Stimulated activated CD4-positive, alpha-beta T cell treated with anti-CD3 and anti-CD28 coated beads, TNF-alpha, amount 100 ng/mL, for 4 hours (primary cell): ENCODE data around the gene INO80B.
"Not testable (repeated sequence)": the region's sequence is repeated elsewhere in the genome, so short reads cannot be mapped to it uniquely, and the experiment has no call there.

Experiments used
- DNase-seq, 3 experiments: peaks; one replicate each; pipeline ENCODE4 v3.0.0-alpha.2; 2020; ENCODE audit warnings: low read depth in 3 of 3

Gene INO80B

DNA sequence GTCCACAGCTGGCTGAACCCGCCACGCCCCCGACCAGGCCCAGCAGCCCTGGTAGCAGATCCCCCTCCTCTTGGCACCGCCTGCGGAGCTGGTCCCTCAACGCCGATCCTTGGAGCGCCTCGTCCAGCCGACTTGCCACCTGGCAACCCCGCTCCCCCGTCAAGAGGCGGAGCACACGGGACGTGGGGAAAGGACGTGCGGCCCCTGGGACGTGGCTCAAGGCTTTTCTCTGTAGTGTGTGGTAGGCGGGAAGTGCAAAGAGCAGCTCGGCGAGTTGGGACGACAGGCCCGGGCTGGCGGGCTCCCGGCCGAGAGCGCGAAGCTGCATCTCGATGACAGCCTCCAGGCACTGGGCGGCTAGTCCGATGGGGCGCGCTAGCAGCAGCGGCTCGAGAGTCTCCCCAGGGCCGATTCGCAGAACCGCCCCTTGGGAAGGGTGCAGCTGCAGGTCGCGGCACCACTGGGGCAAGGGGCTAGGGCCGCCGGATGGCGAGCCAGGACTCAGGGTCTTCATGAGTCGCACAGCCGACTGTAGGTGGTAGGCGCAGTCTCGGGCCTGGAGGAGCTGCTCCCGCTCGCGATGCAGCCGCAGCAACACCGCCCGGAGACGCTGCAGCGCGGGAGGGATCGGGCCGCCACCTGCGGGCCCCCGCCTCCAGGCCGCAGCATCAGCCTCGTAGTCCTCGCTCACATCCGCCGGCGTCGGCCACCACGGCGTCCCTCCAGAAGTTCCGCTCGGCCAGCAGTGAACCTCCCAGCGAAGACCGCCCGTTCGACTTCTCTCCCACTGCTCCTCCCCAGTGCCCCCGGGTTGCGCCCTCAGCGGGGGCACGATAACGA is 27.3 kb downstream of the INO80B start:
- DNase-seq = peak in 1 of 3 experiments; percentile 50

DNA sequence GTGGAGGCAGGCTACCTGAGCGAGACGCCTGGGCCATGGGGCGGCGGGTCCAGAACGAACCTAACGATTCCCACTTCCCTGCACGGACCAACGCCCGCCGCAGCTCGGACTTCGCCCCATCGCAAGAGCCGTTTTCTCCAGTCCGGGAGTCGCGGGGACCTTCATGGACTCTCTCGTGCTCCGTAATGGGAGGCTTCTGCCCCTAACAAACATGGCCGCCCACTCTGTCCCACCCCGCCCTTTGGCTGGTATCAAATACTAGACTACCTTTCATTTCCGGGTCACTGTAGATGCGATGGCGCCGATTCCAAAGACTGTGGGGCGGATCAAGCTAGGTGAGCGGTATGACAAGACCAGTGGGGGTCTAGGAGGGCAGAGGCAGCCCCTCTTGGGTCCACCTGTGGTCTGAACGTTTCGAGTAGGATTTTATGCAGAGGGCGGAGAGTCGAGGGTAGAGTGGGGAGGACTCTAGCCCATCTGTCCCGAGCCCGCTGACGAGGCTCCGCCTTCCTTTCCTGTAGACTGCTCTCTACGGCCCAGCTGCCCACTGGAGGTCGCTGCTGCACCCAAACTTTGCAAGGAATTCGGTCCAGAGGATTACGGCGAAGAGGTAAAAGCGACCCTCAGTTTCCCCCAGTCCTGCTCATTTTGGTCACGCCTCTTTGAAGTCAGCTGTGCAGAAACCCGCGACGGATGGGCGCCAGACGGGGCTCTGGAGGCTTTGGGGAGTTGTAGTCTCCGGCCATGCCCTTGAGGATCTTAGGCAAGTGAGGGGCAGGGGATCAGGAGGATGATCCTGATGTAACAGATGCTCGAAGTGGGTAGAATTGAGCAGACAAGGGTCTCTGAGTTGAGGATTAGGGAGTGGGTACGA is 28.2 kb downstream of the INO80B start, which contains the start of the genes CCDC142 and TTC31:
CCDC142 (minus strand) TSS at position 198 of the 874 bp plus-strand sequence; CDS start at position 37, 161 bp downstream.
TTC31 (plus strand) TSS at position 281 of the 874 bp plus-strand sequence; CDS start at position 296, 15 bp downstream.
- peak; percentile 84 to 89 (median 86) for DNase-seq

DNA sequence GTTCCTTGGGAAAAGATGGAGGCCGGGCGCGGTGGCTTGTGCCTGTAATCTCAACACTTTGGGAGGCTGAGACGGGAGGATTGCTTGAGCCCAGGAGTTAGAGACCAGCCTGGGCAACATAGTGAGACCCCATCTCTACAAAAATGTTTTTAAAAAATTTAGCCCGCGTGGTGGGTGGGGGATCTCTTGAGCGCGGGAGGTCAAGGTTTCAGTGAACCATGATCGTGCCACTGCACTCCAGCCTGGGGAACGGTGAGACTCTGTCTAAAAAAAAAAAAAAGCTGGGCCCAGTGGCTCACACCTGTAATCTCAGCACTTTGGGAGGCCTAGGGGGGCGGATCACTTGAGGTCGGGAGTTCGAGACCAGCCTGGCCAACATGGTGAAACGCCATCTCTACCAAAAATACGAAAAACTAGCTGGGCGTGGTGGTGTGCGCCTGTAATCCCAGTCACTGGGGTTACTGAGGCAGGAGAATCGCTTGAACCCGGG is 28.8 kb downstream of the INO80B start:
- DNase-seq = not testable (repeated sequence)

DNA sequence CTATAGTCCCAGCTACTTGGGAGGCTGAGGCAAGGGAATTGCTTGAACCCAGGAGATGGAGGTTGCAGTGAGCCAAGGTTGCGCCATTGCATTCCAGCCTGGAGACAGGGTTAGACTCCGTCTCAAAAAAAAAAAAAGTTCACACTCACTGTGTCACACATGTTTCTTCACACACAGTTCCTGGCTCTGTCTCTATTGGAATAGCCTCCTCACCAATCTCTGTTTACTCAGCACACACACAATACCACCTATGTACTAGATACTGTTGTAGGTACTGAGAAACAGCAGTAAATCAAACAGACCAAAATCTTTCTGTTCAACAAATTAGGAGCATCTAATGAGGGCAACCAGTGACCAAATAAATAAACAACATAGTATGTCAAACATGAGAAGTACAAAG is 31.3 kb downstream of the INO80B start:
- no peak for DNase-seq

DNA sequence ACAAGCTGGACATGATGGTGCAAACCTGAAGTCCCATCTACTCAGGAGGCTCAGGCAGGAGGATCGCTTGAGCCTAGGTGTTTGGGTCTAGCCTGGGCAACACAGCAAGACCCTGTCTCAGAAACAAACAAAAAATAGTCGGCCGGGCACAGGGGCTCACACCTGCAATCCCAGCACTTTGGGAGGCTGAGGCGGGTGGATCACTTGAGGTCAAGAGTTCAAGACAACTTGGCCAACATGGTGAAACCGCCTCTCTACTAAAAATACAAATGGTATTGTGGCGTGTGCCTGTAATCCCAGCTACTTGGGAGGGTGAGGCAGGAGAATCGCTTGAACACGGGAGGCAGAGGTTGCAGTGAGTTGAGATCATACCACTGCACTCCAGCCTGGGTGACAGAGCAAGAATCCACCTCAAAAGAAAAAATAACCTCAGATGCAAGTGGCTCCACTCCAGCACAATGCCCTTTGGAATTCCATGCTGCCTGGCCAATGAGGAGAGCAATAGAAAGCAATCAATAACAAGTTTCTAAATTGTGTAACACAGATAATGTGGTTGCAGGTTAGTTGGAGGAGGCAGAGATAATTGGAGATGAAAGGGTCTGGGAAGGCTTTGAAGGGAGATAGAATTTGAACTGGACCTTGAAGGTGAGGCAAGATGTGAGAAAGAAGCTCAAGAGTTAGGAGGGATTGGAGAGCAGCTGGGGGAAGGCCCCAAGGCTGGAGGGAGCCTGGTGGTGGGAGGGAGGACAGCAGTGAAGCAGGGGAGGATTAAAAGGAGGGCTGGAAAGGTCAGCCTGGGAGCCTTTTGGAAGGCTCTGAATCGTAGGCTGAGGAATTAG is 34.0 kb downstream of the INO80B start:
- no peak for DNase-seq

DNA sequence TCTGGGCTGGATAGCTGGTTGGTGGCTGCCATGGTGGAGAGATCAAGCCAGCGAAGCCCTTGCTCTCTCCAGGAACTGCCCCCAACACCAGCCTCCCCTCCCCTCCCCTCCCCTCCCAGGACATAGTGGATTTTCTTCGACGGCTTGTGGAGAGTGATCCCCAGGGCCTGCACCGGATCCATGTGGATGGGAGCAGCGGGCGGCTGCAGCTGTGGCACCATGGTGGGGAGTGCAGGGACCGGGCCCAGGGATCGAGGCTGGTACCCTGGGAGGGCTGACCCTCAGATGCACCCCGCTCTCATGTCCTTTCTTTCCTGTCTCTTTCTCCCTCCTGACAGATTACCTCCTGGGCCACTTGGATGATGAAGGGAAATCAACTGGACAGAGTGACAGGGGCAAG is 35.0 kb downstream of the INO80B start:
- DNase-seq = no peak

DNA sequence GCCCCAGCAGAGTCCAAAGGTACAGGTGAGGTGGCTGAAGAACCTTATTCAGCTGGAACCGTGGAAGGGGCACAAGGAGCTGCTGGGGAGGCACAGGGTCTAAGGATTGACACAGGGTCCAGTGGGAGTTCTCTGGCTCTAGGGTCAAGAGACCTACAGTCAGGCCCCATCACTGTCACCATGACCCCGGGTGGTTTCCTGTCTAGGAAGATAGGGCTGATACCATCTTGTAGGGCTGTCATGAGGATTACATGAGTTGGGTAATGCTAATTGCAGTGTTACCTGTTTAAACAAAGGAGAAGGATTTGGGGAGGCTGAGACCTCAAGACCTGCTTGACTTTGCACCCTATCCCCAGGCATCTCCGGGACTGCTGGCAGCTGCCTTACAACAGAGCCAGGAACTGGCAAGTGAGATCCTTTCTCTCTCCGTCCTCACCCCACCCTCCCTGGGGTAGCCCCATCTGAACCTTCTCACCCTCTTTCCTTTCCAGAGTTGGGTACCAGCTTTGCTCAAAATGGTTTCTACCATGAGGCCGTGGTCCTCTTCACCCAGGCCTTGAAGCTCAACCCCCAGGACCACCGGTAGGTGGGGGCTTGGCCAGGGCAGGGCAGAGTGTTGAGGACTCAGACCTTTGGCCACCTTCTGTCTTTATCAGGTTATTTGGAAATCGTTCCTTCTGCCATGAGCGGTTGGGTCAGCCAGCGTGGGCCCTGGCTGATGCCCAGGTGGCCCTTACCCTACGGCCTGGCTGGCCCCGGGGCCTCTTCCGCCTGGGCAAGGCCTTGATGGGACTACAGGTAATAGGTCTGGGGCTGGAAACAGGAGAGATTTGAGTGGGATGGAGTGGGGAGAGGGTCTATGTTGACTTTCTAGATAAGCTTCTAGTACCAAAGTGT is 37.0 kb downstream of the INO80B start:
- no peak for DNase-seq

DNA sequence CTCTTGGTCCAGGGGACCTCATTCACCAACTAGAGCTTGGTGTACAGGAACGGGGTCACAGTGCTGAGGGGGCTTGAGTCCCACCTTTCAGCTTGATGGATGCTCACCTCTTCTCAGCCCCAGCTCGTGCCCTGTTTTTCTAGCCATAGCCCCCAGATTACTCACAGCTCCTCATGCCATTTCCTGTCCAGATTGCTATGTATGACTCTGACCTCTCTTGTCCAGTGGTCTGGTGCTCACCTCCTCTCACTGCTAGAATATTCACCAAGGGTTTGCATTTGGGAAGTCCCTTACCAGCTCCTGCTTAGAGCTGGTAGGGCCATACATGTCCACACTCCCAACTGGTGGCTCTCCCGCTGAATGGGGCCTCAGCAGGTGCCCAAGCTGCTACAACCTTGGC is 38.7 kb downstream of the INO80B start:
- no peak for DNase-seq

DNA sequence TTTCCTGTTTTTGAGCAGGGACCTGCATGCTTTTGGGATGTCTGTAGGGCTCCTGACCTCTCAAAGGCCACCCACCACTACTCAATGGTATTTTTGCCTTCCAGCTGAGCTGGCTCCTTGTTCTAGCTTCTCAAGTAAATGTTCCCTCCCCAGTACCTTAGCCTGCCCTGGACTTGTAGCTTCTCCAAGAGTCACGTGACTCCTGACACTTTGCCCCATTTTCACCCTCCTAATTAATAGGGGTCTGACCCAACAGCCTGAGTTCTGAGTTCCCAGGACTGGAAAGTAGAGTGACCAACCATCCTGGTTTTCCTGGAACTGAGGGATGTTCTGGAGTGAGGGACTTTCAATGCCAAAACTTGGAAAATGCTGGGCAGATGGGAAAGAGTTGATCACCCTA is 40.6 kb downstream of the INO80B start:
- no peak for DNase-seq

DNA sequence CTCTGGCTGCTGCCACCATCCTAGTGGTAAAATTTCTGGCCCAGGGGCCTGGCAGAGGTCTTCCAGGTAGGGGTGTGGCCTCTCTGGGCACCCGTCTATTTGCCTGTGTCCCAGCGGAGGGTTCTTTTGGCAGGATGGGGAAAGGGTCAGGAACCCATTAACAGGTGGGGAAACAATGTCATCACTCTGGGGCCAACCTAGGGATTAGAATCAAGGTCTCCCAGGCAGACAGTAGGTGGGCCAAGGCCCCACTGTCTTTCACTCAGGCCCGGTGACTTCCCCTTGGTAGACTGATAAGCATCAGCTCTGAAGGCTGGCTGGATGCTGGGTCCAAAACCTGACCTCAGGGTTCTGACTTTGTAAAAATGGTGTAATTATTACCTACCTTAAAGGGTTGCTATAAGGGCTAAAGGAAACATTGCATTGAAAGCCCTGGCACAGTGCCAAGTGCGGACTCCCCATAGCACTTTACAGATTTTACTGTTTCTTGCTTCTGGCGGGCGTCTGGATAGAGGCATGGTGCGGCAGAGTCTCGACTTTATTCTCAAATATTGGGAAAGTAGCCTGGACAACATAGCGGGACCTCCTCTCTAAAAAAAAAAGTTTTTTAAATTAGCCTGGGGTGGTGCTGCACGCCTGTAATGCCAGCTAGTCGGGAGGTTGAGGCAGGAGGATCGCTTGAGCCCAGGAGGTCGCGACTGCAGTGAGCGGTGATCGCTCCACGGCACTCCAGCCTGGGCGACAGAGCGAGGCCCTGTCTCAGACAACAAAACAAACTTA is 42.3 kb downstream of the INO80B start:
- DNase-seq = no peak

DNA sequence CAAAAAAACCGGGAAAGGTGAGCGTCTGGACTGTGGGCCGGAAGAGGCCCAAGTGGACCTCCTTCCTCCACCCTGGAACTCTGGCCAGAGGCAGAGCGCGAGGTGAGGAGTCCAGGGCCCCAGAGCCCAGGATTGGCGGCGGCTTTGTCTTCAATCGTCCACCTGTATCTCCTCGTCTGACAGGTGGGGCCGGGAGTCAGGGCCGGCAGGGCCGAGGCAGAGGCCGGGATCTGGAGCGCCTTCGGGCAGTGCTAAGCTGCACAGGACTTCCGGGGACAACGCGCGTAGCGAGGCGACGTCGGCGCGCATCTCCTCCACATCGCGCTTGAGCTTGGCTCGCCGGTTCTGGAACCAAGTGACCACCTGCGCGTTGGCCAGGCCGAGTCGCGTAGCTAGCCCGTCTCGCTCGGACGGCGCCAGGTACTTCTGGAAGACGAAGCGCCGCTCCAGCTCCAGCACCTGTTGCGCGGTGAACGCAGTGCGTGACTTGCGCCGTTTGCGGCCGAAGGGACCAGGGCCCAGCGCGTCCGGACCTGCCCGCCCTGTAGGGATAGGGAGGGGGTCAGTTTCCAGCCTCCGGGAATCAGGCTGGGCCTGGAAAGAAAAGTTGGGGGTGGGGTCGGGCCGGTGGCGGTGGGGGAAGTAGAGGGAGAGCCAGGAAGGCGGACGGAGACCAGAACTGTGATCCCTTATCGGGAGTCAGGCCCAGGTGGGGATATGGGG is 43.1 kb downstream of the INO80B start:
- DNase-seq = no peak

DNA sequence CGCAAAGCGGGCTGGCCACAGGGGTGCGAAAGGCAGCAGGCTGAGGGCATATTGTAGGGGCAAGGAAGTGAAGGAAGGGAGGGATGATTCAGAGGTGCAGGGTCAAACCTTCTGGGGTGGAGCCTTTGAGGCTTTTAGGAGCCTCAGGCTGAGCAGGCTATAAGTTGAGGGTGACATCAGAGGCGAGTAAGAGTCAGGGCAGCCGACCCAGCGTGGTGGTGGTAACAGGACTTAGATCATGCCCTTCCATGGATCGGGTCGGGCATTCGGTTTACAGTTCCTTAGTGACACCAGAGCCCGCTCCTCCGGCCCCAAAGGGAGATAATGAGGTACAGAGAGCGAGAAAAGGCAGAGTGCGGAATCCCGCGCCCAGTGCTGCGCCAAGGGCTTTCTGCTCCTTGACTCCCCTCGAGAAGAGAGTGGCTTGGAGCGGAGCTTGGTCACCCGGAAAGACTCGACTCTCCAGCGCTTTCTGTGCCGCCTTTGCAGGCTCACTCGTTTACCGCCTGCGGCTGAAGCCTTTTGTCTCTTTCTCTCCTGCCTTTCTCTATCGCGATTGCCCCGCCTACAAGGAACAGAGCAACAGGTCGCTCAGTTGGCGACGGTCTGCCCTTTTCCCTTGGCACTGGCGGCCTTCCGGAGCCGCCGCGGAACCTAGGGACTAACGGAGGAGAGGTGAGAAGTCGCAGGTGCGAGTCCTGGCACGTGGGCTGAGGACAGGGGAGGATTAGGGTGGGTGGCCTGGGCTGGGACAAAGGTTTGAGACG is 43.8 kb downstream of the INO80B start:
- DNase-seq = no peak

DNA sequence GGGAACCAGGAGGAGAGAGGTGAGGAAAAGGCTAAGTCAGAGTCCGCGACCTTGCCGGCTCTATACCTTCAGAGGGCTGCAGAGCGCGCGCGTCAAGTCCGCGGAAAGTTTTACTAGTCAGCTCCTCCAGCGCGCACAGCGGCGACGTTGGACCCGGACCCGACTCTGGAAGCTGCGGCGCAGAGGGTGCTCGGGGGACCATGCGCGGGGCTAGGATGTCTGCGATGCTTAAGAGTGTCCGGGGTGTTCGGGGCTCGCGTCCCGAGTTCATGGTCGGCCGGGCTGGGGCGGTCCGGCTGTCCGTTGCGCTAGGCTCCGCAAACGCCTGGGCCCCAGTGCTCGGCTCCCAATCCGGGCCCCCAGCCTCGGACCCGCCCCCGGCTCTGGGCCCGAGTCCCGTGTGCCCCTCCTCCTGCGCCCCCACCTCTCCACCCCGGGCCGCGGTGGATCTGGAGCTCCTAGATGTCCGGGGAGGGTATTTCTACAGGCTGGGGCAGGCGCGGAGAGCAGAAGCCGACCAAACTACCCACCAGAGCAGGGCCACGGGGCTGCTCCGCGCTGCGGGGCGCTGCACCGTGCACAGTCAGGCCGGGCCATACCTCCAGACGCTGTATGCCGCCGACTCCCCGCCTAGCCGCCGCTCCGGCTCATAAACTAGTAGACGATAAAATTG is 44.5 kb downstream of the INO80B start, which contains the start of gene LBX2:
LBX2 (minus strand) TSS at position 337 of the 673 bp plus-strand sequence; CDS start at position 271, 66 bp downstream.
- peak in 1 of 3 experiments; percentile 29 for DNase-seq

DNA sequence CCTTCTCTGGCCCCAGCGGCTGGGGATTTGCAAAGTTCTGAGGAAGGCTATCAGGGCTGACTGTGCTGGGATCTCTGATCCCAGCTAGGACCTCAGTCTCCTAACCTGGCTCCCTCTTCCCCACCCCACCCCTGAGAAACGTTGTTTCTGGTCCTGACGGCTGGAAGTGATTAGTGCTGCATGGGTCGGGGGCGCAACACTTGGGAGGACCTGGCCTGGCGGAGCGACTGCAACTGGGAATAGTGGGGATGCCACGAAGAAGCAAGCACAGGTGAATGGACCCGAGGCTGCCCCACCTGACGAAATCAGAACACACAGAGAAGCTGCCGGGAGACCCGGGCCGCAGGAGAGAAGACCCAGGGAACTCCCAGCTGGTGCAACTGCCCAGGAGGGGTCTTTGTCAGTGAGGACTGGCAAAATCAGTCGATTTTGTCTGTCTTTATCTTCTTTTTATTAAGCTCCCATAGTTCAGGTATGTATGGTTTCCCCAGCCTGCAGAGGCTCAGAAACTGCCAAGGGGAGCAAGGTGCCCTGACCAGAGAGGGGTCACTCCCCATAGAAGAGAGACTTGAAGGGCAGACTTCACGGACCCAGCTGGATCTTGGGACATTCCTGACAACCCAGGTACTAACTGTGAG is 45.2 kb downstream of the INO80B start:
- DNase-seq = no peak

DNA sequence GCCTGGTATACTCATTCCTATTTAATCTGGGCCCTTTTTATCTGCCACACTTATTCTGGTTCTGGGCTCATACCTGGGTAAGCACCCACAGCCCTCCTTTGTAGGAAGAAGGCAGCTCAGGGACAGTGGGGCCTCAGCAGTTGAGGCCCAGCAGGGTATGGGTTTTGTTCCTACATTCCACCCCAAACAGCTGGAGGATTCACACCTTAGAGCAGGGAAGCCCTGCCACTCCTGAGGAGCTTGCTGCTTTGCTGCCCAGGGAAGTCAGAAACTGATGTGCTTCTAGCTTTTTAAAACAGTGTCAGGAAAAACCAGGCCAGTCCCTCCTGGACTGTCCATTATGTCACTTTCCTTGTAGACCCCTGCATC is 45.7 kb downstream of the INO80B start:
- no peak for DNase-seq

DNA sequence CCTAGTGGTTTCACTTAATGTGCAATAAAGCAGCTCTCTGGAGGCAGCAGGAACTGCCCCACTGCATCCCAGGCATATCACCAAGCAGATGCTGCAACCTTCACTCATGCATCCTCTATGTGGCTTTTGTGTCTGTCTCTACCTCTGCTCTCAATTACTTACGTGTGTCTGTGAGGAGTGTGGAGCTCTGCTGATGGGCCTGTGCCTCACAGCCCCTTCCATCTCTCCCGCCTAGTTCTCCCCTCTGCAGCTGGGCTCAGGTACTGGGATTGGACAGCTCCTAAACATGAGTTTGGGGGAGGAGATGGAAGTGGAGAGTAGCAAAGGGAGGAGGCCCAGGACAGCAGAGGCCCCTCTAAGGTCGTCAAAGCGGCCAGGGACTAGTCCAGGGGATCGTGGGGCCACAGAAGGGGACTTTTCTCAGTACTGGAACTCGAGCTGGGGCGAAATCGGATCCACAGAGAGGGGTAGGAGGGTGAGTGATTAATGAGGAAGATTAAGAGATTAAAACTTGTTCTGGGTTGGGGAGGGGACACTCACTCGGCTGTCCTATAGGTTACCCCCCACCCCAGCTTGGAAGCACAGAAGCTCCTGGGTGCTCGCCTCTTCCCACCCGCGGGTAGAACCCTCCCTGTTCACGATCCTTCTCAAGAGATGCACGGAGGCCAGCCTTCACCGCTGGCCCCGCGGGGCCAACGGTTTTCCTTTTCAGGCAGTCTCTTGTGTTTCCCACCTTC is 46.6 kb downstream of the INO80B start:
- no peak for DNase-seq
